NT2/D1 (cell line): ENCODE data around the gene FPR2.
A peak's percentile ranks its signal among the peaks of the same experiment; 100 is the strongest.

ENCODE experiments used
- DNase-seq: peaks from one replicate; pipeline ENCODE4 v3.0.0-alpha.2; 2011; ENCODE audit warnings: low read depth, low spot score
- H3K27me3 ChIP-seq: 2 replicates; pipeline ENCODE4 v1.6.0; 2011; ENCODE audit warnings: mild to moderate bottlenecking; ENCODE audit not compliant: insufficient read length, insufficient read depth
- H3K36me3 ChIP-seq: 2 replicates; pipeline ENCODE4 v1.6.1; 2011; ENCODE audit warnings: mild to moderate bottlenecking, low read length, mixed read lengths; ENCODE audit not compliant: insufficient read depth, insufficient read length
- H3K4me1 ChIP-seq: 2 replicates; pipeline ENCODE4 v1.5.1; 2011; ENCODE audit not compliant: insufficient read depth, insufficient read length
- H3K4me3 ChIP-seq: 2 replicates; pipeline ENCODE4 v1.5.1; 2011; ENCODE audit warnings: low read depth; ENCODE audit not compliant: insufficient read length
- H3K9ac ChIP-seq: 2 replicates; pipeline ENCODE4 v1.6.0; 2011; ENCODE audit warnings: low read depth; ENCODE audit not compliant: insufficient read length
- H3K9me3 ChIP-seq: 2 replicates; pipeline ENCODE4 v1.5.1; 2011; ENCODE audit warnings: mild to moderate bottlenecking, low read length; ENCODE audit not compliant: insufficient read depth
- SUZ12 ChIP-seq: IDR thresholded peaks from 2 replicates; pipeline ENCODE4 v1.6.1; 2011; ENCODE audit not compliant: insufficient read length, insufficient read depth; ENCODE audit errors: extremely low read depth
- YY1 ChIP-seq: IDR thresholded peaks from 2 replicates; pipeline ENCODE4 v1.6.1; 2011; ENCODE audit not compliant: insufficient read length, insufficient read depth
- ZNF274 ChIP-seq: IDR thresholded peaks from 2 replicates; pipeline ENCODE4 v1.6.1; 2011; ENCODE audit warnings: mild to moderate bottlenecking, low read depth, low read length

Gene FPR2

GRCh38 chr19:51777570-51778462 lies 16.8 kb downstream of the FPR2 start:
- no peaks in the 10 kb centered on the region for H3K4me1 ChIP-seq
- no peak overlapping the region for H3K4me3 ChIP-seq

GRCh38 chr19:51779181-51779580 lies 18.2 kb downstream of the FPR2 start:
- TF ChIP-seq ZNF274 (no peak), SUZ12 (no peak), YY1 (no peak)
- Histone ChIP-seq H3K9me3 (no peaks in the 10 kb centered on the region), H3K36me3 (no peaks in the 10 kb centered on the region), H3K4me3 (no peak overlapping the region), H3K9ac (no peak overlapping the region), H3K4me1 (no peaks in the 10 kb centered on the region), H3K27me3 (peaks cover 6% of the 10 kb centered on the region)
- no peak for DNase-seq

More at GRCh38 chr19:51777570-51778462, 16.8 kb downstream of the FPR2 start:
- TF ChIP-seq ZNF274: no peak
- TF ChIP-seq SUZ12: no peak
- no peak for TF ChIP-seq YY1
- no peak overlapping the region for H3K9ac ChIP-seq
- H3K36me3 ChIP-seq: no peaks in the 10 kb centered on the region
- H3K27me3 ChIP-seq: peaks cover 6% of the 10 kb centered on the region
- DNase-seq: peak; percentile 84
- H3K9me3 ChIP-seq: no peaks in the 10 kb centered on the region

- TF ChIP-seq ZNF274: no peak
- TF ChIP-seq YY1: no peak
- TF ChIP-seq SUZ12: no peak
- Histone ChIP-seq H3K9ac (no peak overlapping the region), H3K36me3 (no peaks in the 10 kb centered on the region), H3K9me3 (no peaks in the 10 kb centered on the region), H3K4me3 (no peak overlapping the region), H3K4me1 (no peaks in the 10 kb centered on the region), H3K27me3 (peaks cover 6% of the 10 kb centered on the region)
- no peak for DNase-seq
Observed at GRCh38 chr19:51779703-51780102, 18.7 kb downstream of the FPR2 start.

GRCh38 chr19:51780270-51780669 lies 19.3 kb downstream of the FPR2 start:
- TF ChIP-seq YY1 (no peak), ZNF274 (no peak), SUZ12 (no peak)
- Histone ChIP-seq H3K9me3 (no peaks in the 10 kb centered on the region), H3K36me3 (no peaks in the 10 kb centered on the region), H3K27me3 (peaks cover 6% of the 10 kb centered on the region), H3K4me3 (no peak overlapping the region), H3K4me1 (no peaks in the 10 kb centered on the region), H3K9ac (no peak overlapping the region)
- DNase-seq: no peak

- Histone ChIP-seq H3K27me3 (peaks cover 6% of the 10 kb centered on the region), H3K9ac (no peak overlapping the region), H3K36me3 (no peaks in the 10 kb centered on the region), H3K4me3 (no peak overlapping the region), H3K4me1 (no peaks in the 10 kb centered on the region), H3K9me3 (no peaks in the 10 kb centered on the region)
- DNase-seq: no peak
- TF ChIP-seq SUZ12: no peak
- no peak for TF ChIP-seq YY1
- TF ChIP-seq ZNF274: no peak
Observed at GRCh38 chr19:51781999-51782398, 21.0 kb downstream of the FPR2 start.

- Histone ChIP-seq H3K9me3 (no peaks in the 10 kb centered on the region), H3K4me1 (no peaks in the 10 kb centered on the region), H3K9ac (no peak overlapping the region), H3K27me3 (peaks cover 6% of the 10 kb centered on the region), H3K36me3 (no peaks in the 10 kb centered on the region), H3K4me3 (no peak overlapping the region)
- no peak for DNase-seq
- TF ChIP-seq YY1: no peak
- TF ChIP-seq SUZ12: no peak
- no peak for TF ChIP-seq ZNF274
Observed at GRCh38 chr19:51783372-51783771, 22.4 kb downstream of the FPR2 start.

GRCh38 chr19:51784109-51784785 lies 23.3 kb downstream of the FPR2 start:
- Histone ChIP-seq H3K27me3 (peaks cover 6% of the 10 kb centered on the region), H3K4me1 (no peaks in the 10 kb centered on the region), H3K9ac (no peak overlapping the region), H3K36me3 (no peaks in the 10 kb centered on the region), H3K4me3 (no peak overlapping the region), H3K9me3 (no peaks in the 10 kb centered on the region)
- DNase-seq: no peak
- TF ChIP-seq SUZ12 (no peak), YY1 (no peak), ZNF274 (no peak)
